NB4 (cell line): Measurements from ENCODE around the gene PLAGL2.
A peak's percentile ranks its signal among the peaks of the same experiment; 100 is the strongest.

ENCODE experiments used
- DNase-seq: peaks from one replicate; pipeline ENCODE4 v3.0.0; 2010; ENCODE audit warnings: low read depth
- H3K4me3 ChIP-seq: one replicate; pipeline ENCODE4 v1.5.1; 2011; ENCODE audit warnings: mild to moderate bottlenecking, low read depth, low read length, moderate library complexity
- MYC ChIP-seq: IDR thresholded peaks from 2 replicates; pipeline ENCODE4 v1.6.1; 2011; ENCODE audit warnings: low read depth, low read length
- POLR2A ChIP-seq: IDR thresholded peaks from 2 replicates; pipeline ENCODE4 v1.6.1; 2011; ENCODE audit warnings: mild to moderate bottlenecking; ENCODE audit not compliant: insufficient read length; ENCODE audit errors: extremely low read depth
- TF ChIP-seq, protein P1 (sequence below): IDR thresholded peaks from 2 replicates; pipeline ENCODE4 v1.6.1; 2011; ENCODE audit warnings: low read depth, low read length
- TF ChIP-seq, protein P2 (sequence below): IDR thresholded peaks from one replicate; pipeline ENCODE4 v1.5.1; 2012; ENCODE audit warnings: low read depth, low read length

PLAGL2 gene

GRCh38 chr20:32164984-32165735 is 42.4 kb downstream of the PLAGL2 start:
- TF ChIP-seq, protein P1, sequence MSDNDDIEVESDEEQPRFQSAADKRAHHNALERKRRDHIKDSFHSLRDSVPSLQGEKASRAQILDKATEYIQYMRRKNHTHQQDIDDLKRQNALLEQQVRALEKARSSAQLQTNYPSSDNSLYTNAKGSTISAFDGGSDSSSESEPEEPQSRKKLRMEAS, result no peak
- TF ChIP-seq MYC, result no peak
- TF ChIP-seq, protein P2, sequence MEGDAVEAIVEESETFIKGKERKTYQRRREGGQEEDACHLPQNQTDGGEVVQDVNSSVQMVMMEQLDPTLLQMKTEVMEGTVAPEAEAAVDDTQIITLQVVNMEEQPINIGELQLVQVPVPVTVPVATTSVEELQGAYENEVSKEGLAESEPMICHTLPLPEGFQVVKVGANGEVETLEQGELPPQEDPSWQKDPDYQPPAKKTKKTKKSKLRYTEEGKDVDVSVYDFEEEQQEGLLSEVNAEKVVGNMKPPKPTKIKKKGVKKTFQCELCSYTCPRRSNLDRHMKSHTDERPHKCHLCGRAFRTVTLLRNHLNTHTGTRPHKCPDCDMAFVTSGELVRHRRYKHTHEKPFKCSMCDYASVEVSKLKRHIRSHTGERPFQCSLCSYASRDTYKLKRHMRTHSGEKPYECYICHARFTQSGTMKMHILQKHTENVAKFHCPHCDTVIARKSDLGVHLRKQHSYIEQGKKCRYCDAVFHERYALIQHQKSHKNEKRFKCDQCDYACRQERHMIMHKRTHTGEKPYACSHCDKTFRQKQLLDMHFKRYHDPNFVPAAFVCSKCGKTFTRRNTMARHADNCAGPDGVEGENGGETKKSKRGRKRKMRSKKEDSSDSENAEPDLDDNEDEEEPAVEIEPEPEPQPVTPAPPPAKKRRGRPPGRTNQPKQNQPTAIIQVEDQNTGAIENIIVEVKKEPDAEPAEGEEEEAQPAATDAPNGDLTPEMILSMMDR, result no peak
- TF ChIP-seq POLR2A, result no peak
- H3K4me3 ChIP-seq, result no peak overlapping the region

DNA sequence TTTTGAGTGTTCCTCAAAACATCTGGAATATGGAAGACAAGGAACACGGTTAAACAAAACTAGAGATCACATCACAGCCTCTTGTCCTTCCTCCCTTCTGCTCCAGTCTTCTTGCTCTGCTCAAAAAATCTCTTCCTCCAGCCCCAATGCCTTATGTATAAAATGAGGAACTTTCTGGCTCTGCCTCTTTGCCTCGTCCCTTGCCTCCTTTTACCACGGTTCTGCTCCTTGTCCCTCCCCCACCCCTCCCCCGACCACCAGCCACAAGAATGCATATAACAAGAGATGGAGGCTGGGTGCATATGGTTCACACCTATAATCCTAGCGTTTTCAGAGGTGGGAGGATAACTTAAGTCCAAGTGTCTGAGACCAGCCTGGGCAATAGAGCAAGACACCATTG is 43.6 kb downstream of the PLAGL2 start:
- H3K4me3 ChIP-seq, result no peak overlapping the region
- peak; percentile 53 for DNase-seq
- no peak for TF ChIP-seq POLR2A
- TF ChIP-seq, protein P1, result no peak
- no peak for TF ChIP-seq MYC
- TF ChIP-seq, protein P2, result no peak

More at GRCh38 chr20:32164984-32165735, 42.4 kb downstream of the PLAGL2 start:
- DNase-seq, result no peak

- TF ChIP-seq POLR2A, result no peak
- no peak for TF ChIP-seq MYC
- TF ChIP-seq, protein P1, result no peak
- TF ChIP-seq, protein P2, result no peak
- no peak overlapping the region for H3K4me3 ChIP-seq
- DNase-seq, result no peak
Measured at GRCh38 chr20:32162351-32162750, 45.2 kb downstream of the PLAGL2 start.

- H3K4me3 ChIP-seq, result no peak overlapping the region
- no peak for DNase-seq
- TF ChIP-seq POLR2A (no peak), MYC (no peak)
- TF ChIP-seq, protein P1, result no peak
- TF ChIP-seq, protein P2, result no peak
Measured at GRCh38 chr20:32160341-32160740, 47.2 kb downstream of the PLAGL2 start.

DNA sequence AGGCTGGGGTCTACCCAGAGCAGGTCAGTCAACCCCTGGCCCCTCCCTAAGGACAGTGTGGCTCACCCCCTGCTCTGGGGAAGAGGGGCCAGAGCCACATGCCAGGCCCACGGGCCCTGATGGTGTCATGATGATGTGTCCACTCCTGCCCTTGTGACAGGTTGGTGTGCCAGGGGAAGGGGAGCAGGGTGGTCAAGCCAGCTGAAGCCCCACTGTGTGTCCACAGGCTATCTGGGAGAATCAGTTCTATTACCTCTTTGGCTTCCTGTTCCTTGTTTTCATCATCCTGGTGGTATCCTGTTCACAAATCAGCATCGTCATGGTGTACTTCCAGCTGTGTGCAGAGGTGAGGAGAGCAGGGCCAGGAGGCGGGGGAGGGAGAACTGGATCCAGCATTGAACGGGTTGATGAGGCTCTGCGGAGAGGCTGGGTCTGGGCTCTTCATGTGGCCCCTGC is 47.7 kb downstream of the PLAGL2 start:
- H3K4me3 ChIP-seq, result no peak overlapping the region
- TF ChIP-seq MYC (no peak), POLR2A (no peak)
- TF ChIP-seq, protein P2, result no peak
- TF ChIP-seq, protein P1, result no peak
- no peak for DNase-seq
